Lung microvascular endothelial cell (primary cell): ENCODE data around the gene RHOT1. TPM values are rescaled to one million over a fixed set of nuclear protein-coding genes. Genes with fewer than 3 reads are reported as not detected.
A peak's percentile ranks its signal among the peaks of the same experiment; 100 is the strongest.
"Not testable (repeated sequence)": the region's sequence is repeated elsewhere in the genome, so short reads cannot be mapped to it uniquely, and the experiment has no call there.

Experiments used
- DNase-seq, 2 donors: peaks; one replicate each; pipeline versions ENCODE4 v3.0.0 to v3.0.0-alpha.2; 2010; ENCODE audit warnings: low read depth in 2 of 2
- total RNA-seq: library from RNA; depleted of rRNA; stranded (reverse); fragments of >200 nt; gene quantifications from 2 replicates; pipeline ENCODE4 v1.2.1, GENCODE V29; 2014

RHOT1 gene
- total RNA-seq, result 22.7 and 30.8 TPM in 2 replicates

DNA sequence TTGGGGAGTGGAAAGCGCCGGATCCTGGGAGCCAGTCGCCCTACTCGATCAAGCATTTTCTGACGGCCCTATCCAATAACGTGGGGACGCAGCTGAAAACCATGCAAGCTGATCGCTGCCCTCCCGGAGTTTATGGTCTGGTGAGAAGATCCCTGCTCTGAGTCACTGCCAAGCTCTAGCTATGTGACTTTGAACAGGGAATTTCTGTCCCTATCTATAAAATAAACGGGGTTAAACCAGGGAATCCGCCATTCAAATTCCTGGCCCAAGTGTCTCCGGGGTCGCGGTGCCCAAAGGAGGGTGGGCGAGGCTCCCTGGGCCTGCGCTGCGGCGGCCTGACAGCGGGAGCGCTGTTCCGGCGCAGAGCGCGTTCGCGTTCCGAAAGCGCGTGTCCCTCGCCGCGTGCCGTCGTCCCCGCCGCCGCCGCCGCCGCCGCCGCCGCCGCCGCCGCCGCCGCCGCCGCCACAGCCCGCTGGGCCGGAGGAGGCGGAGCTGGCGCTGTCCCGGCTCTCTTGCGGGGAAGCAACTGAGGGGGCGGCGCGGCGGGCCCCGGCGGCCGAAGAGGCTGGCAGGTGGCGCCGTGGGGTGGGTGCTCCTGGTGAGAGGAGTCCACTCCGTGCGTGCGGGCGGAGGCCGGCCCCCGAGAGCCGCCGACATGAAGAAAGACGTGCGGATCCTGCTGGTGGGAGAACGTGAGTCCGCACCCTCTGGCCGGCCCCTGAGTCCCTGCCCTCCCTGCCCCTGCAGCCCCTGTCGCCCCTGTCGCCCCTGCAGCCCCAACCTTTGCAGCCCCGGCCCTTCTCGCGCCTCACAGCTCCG is at the start of gene RHOT1:
Gene RHOT1, plus strand, starts transcription at position 465 of the 819 bp plus-strand sequence. Its CDS starts 191 bp downstream, at position 656.
- peak; percentile 81 to 85 for DNase-seq

DNA sequence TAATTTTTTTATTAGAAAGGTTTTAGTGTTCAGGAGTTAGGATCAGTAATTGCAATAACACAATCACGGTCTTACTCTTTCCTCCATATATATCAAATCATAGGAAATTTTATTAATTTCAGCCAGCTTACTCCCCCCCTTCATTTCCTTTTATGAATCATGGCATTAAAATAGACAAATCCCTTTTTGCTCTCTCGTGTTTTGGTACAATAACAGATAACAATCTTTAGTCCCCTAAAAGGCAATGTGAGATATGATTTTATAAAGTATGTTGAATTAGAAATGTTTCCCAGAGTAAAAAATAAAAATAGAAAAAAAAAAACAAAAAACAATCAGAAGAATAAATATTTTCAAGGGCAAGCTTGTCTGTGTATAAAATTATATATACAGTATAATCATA is 42.6 kb upstream of the RHOT1 start:
- peak; percentile 62 to 63 for DNase-seq

DNA sequence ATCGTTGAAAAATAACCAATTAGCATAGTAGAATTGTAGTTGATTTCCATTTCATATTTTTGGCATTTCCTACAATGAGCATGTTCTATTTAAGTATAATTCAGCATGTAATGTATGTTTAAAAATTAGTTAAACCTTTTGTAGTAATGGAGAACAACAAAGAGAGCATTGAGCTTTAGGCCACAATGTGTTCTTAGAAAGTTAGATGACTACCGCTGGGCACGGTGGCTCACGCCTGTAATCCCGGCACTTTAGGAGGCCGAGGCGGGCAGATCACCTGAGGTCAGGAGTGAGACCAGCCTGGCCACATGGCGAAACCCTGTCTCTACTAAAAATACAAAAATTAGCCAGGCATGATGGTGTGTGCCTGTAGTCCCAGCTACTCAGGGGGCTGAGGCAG is 42.0 kb upstream of the RHOT1 start:
- not testable (repeated sequence) for DNase-seq

DNA sequence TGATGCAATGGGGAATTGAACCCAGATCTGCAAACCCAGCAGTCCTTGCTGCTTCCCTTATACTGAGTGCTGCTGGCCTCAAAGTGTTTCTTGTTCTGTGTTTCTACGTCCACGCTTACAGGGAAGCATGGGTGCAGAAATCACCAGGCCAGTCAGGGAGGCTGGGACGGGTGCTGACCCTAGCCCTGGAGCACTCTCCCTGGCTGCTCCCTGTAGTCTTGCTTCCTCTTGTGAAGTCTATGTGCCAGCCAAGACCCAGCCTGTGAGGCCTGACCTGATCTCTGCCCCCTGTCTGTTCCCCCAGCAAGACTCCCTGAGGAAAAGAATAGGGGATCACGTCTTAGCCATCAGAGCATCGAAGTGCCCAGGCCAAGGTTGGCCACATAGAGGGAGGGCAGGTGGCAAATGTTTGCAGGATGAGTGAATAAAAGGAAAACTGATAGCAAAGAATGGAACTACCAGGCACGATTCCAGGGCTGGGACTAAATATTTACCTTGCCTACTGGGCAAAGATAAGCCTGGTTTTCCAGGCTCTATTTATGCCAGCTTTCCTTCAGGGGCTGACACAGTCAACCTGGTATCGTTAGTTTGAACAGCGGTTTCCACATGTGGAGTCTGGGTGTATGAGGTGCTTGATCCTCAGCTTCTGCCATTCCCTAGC is 41.2 kb upstream of the RHOT1 start:
- DNase-seq, result peak in 1 of 2 donors; percentile 63

DNA sequence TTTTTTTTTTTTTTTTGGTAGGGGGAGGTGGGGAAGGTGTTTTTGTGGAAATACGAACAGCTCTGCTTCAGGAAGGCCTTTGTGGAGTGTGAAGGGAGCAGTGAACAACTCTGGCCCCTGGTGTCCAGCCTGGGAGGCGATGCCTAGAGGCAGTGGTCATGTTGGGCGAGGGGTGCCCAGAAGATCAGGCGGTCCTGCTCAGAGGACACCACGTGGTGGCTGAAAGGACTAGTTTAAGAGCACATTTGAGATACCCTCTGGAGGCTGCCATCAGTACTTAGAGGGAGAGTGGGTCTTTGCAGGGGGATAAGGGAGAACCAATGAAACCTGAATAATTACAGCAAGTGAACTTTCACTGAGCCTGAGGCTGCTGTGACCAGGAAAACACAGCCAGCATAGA is 40.1 kb upstream of the RHOT1 start:
- no peak for DNase-seq

DNA sequence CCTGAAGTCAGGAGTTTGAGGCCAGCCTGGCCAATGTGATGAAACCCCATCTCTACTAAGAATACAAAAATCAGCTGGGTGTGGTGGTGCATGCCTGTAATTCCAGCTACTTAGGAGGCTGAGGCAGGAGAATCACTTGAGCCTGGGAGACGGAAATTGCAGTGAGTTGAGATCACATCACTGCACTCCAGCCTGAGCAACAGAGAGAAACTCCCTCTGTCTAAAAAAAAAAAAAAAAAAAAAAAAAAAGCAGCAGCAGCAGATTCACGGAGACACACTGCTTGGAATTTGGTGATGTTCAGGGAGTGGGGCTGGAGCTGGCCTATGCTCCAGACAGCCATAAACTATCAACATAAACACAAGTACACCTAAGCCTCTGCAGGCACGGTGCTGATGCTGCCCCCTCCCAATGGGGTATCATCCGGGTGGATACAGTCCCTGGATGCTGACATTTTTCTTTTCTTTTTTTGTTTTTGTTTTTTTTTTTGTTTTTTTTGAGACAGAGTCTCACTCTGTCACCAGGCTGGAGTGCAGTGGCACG is 39.6 kb upstream of the RHOT1 start:
- DNase-seq, result peak in 1 of 2 donors; percentile 29

DNA sequence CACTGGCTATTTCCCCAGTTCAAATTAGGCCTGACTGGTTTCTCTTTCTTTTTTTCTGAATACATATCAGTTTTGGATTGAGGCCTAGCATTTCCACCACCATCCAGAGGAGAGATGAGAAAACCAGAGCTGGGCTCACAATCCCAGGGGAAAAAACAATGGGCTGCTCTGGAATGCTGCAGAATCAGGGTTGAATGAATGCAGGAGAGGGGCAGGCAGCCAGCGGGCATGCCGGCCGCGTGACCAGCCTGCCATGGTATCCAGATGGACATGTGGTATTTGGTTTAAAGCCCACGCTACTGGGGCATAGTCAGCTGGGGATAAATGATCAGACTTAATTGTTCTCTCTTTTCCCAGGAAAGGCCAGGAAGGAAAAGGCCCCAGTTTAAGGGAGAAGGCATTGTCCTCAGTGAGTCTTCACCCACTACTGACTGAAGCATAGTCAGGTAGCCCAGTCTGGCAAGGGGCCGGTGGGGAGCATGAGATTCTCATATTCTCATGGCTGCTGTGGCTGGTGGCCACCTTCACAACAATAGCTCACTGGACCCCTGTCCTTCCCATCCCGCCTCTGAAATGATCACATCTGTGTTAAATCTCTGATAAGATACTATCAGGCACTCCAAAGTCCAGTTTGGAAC is 38.7 kb upstream of the RHOT1 start:
- peak in 1 of 2 donors; percentile 60 for DNase-seq

DNA sequence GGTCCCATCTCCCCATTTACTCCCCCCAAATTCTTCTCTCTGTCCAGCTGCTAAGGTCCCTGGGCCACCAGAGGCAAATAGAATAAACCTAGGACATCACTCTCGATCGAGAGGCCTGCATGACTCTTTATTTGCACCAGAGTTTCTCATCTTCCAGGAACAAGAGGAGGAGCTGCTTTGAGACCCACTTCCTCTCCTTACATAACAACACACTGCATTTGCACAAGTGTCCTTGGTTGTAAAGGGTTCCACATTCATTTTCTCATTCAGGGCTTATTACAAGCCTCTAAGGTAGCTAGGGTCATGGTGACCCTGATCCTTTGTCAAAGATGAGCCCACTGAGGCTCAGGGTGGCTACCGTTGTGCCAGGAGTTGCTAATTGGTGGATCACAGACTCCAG is 38.1 kb upstream of the RHOT1 start:
- DNase-seq, result no peak

DNA sequence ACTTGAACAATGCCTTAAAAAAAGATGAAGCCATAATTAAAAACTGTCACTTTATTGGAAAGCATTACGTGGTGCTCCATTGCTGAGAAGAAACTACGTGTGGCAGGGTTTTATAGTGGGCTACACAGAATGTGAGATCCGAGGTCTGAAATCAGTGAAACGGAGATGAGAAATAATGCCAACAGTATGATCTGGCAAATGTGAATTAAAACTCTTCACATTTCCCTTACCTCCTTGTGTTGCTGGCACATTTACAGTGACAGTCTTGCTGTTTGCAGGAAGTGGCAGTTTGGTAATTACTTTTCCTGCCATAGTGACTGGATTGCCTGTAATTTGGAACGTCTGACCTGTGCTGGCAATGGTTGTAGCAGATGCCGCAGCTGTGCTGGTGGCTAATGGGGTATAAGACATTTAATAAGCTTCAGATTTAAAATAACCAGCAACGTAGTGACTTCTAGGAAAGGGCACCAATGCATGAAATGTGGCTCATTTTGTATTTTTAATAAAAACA is 35.8 kb upstream of the RHOT1 start:
- DNase-seq, result not testable (repeated sequence)

DNA sequence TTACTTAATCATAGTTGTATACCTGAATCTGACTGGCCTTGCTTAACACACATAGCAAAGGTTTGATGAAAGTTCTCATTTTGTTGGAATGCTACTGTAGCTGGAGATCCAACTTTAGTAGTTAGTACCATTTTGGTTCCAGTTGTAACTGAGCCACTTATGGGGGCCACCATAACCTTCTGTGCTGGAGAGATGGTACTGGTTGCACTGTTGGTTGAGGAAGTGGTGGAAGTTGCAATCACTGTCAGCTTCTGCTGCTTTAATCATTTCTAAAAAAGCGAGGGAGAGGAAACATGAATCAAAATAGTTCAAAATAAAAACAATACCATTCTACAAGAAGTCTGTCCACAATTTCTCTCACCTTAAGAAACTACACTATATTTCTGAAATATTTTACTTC is 35.1 kb upstream of the RHOT1 start:
- DNase-seq, result not testable (repeated sequence)

DNA sequence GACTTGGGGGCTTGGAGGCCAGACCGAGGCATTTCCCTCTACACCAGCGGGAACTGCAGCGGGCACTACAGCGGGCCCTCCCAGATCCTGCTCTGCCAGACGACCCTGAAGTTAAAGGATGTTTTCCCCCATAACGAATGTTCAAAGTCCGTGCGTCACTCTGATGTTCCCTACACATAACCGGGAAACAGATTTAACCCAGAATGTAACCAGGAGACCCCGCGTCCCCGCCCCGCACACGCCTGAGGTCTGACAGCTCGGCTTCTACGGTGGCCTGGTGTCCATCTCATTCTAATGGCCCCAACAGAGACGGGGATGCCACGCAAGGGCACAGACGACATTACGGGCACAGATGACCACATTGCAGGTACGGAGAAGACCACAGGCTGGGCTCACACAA is 31.7 kb upstream of the RHOT1 start:
- DNase-seq, result no peak

DNA sequence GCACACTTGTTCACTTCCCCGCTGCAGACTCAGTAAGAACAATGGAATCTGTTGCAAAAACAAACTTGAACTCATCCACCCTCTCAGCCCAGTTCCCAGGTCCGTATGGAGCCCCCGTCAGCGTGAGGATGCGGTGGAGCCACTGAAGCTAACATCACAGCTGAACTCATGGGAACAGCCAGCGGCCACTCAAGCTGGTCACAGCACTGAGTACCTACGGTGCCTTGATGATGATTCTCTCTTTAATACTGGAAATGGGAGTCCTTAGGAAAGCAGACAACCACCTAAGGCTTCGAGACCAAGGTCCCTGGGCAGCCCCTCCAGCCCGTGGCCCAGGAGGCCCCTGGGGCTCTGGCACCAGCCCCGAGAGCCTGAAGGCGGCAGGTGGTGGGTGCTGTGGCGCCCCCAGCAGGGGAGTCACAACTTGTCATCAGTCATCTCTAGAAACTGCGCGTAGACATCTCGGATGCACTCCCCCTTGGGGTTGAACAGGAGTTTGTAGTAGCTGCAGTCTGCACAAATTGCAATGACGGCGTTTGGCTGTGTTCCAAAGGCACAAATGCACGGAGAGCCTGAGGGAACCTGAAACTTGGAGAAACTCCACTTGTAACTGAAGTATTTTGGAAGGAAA is 31.0 kb upstream of the RHOT1 start:
- DNase-seq, result peak; percentile 47 to 80

DNA sequence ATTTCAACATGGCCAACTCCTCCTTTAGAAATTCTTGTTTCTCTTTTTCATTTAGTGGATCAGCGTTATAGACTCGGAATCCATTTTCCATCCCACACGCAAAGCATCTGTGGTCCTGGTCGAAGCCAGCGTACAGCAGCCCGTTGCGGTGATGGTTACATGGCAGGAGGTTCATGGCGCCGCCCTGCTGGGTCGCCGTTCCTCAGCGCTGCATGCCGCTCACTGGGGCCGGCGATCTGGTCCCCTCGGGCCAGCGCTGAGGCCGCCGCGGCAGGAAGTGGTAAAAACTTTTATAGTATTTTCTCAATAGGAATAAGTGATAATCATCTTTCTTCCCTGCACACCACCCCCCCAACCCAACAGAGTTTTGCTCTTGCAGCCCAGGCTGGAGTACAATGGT is 29.9 kb upstream of the RHOT1 start:
- DNase-seq, result no peak

DNA sequence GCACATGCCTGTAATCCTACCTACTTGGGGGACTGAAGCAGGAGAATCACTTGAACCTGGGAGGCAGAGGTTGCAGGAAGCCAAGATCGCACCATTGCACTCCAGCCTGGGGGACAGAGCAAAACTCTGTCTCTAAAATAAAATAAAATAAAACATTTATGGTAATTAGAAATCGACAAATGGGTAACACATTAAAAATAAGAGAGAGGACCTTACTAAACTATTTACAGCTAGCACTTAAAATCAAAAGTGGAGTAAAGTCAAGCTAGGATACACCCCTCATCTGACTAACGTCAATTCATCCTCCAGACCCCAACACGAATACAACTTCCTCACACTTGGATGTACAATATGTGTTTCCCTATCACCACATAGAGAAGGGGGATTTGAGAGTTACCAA is 27.8 kb upstream of the RHOT1 start:
- DNase-seq, result no peak

DNA sequence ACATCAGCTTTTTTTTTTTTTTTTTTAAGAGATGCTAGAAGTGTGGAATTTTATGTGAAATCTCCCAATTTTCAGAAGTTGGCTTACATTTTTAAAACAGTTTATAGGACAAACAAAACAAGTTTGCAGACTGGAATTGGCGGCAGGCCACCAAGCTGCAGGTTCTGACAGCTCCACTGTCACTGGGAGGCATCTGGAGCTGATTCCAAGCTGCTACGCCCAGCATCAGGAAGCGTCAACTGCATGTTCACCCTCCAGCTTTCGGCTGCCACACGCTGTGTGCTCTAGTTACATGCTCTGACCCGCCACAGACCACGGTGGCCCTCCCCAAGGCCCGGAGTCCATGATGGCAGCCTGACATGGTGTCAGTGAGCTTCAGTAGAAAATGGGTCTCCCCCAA is 26.8 kb upstream of the RHOT1 start:
- DNase-seq, result not testable (repeated sequence)

DNA sequence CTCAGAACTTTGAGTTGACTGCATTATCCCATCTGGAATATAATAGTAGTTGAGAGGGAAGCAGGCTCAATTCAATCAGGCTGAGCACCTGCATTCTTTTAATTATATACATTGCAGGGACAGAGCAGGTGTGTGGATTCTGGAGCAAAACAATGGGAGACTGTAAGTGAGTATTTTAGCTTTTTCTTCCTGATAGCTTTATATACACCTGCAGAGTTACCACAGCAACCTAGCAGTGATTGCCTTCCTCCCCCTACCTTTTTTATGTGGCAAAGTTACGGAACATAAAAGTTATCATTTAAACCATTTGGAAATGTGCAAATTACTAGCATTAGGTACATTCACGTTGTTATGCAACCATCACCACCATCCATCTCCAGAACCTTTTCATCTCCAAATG is 25.4 kb upstream of the RHOT1 start:
- DNase-seq, result no peak

DNA sequence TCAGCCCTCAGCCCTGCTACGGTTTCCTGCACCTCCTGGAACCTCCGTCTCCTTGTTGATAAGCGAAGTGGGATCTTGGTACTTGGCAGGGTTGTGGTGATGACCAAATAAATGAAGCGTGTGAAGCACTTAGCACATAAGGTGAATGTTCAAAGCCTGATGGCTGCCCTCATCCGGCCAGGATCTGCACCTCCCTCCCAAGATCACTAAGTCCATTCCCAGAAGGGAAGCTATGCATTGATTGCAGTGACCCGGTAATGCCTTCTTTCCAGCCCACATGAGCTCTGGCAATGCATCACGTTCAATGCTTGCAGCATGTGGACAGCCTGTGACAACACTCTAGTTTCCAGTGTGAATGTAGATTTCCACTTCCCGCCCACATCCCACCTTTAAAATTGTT is 24.9 kb upstream of the RHOT1 start:
- peak in 1 of 2 donors; percentile 74 for DNase-seq

DNA sequence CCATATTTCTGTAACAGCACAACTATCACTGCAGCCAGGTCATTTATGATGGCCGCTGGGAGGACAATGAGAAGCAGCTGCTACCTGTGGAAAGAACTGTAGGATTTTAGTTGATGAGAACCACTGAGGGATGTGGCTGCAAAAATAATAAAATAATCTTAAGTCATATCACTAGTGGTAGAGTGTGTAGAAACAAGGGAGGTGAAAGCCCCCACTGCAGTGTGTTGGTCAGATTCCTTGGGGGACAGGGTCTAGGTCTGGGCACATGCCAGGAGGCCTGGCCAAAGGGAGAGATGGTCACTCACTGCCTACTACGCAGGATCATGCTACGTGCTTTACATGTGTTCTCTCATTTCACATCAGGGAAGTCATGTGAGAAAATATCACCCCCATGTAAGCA is 24.2 kb upstream of the RHOT1 start:
- DNase-seq, result not testable (repeated sequence)

DNA sequence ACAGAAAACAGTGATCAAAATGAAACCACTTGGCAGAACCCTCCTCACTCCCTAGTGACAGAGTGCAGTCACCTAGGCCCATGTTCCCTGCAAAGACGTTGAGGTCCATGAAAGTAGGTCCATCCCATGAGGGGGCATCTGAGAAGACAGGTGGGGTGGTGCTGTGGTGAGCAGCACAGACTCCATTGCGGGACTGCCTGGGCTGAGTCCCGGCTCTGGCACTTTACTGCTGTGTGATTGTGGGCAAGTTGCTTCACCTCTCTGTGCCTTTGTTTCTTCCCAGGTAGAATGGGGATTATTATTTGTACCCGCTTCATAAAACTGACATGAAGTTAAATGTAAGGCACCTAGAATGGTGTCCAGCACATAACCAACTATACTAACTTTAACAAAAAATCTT is 23.5 kb upstream of the RHOT1 start:
- DNase-seq, result no peak

DNA sequence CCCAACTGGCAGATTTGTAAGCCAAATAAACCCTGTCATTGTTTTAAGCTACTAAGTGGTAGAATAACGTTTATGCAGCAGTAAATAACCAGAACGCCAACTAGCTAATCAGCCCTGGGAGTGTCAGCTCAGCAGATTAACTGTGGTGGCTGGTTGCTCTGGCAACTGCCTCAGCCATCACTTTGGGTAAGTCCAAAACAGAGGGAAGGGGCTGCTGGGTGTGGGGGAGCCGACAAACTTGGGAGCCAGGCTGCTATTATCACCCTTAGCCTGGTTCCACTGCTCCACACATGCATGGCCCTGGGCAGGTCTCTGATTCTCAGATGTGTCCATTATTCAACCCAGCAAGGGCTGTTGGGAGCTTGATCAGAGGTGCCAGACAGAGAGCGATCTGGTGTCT is 22.2 kb upstream of the RHOT1 start:
- no peak for DNase-seq

DNA sequence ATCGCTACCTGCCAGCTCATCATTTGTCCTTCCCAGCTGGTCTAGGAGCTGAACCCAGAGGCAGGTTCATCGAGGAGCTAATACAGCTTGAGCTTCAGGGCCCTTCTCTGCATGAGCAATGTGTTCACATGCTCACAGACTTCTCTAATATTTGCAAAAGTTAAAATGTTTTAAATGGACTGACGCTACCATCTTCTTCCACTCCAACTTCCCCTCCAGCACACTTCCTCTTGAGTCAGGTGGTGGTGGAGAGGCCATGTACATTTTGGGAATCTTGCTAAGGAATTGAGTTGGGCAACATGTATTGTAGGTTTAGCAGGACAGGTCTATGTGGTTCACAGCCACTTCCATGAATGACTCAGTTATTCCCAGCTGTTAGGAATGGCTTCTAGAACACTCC is 21.6 kb upstream of the RHOT1 start:
- no peak for DNase-seq

DNA sequence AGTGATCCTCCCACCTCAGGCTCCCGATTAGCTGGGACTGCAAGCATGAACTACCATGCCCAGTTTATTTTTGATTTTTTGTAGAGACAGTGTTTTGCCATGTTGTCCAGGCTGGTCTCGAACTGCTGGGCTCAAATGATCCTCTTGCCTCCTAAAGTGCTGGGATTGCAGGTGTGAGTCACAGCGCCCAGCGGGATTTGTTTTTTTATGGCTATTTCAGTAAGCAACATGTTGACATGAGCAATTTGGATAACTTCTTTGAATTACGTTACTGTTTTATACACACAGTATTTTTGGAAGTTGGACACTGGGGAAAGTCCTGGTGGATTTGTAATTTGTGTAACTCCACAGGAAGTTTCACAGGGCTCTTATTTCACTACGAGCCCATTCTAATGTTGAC is 18.5 kb upstream of the RHOT1 start:
- no peak for DNase-seq
